ENCODE measurements around the gene FAM107B. TPM values are rescaled to one million over a fixed set of nuclear protein-coding genes. Genes with fewer than 3 reads are reported as not detected.
"Not testable (repeated sequence)": the region's sequence is repeated elsewhere in the genome, so short reads cannot be mapped to it uniquely, and the experiment has no call there.

The FAM107B gene
- total and polyA plus RNA-seq, 7 experiments from 2014 or later: 167 to 236 (median 211) TPM

- Histone ChIP-seq H3K4me3 (ENCODE audit: low read length) (no peak overlapping the region), H3K27me3 (ENCODE audit: control insufficient read depth in 2 of 2, insufficient read depth in 2 of 2, low read length in 2 of 2) (no peaks in the 10 kb centered on the region), H3K4me1 (ENCODE audit: control insufficient read depth in 2 of 2, insufficient read depth in 2 of 2, low read length in 2 of 2) (peaks cover 0 to 3% of the 10 kb centered on the region in 2 donors), H3K36me3 (ENCODE audit: control insufficient read depth in 2 of 3, insufficient read depth in 3 of 3, low read length in 3 of 3) (no peaks in the 10 kb centered on the region), H3K27ac (ENCODE audit: low read depth, low read length) (no peak overlapping the region), H3K9me3 (ENCODE audit: control insufficient read depth in 2 of 3, low read length in 3 of 3) (no peaks in the 10 kb centered on the region)
- no peak overlapping the region for H3K4me3 Mint-ChIP-seq
- peaks cover 5 to 14% (median 7%) of the 10 kb centered on the region in 7 donors for H3K4me1 Mint-ChIP-seq
- intact Hi-C loops (cut with micrococcal nuclease): no loop called here
- DNase-seq (no peak), ATAC-seq (no peak)
- H3K27me3 Mint-ChIP-seq: no peaks in the 10 kb centered on the region
- POLR2A ChIA-PET: no interaction called here
- peaks cover 0 to 9% (median 0%) of the 10 kb centered on the region in 11 donors for H3K9me3 Mint-ChIP-seq
- H3K27ac Mint-ChIP-seq: peak overlapping the region in 2 of 9 donors; percentile 51 to 56
- CTCF ChIA-PET: no interaction called here
- H3K36me3 Mint-ChIP-seq: peaks cover 0 to 13% (median 3%) of the 10 kb centered on the region in 5 donors
These were observed 57.1 kb downstream of the FAM107B start for GRCh38 chr10:14717552-14717951.

- no peaks in the 10 kb centered on the region for H3K36me3 ChIP-seq (ENCODE audit: control insufficient read depth in 2 of 3, insufficient read depth in 3 of 3, low read length in 3 of 3)
- peaks cover 0 to 8% (median 2%) of the 10 kb centered on the region in 7 donors for H3K4me1 Mint-ChIP-seq
- H3K27ac Mint-ChIP-seq: peak overlapping the region in 3 of 9 donors; percentile 23 to 65 (median 48)
- H3K4me1 ChIP-seq (ENCODE audit: control insufficient read depth in 2 of 2, insufficient read depth in 2 of 2, low read length in 2 of 2): no peaks in the 10 kb centered on the region
- CTCF ChIA-PET: no interaction called here
- intact Hi-C loops (cut with micrococcal nuclease): no loop called here
- no peak overlapping the region for H3K4me3 Mint-ChIP-seq
- POLR2A ChIA-PET: no interaction called here
- H3K27me3 Mint-ChIP-seq: no peaks in the 10 kb centered on the region
- H3K9me3 ChIP-seq (ENCODE audit: control insufficient read depth in 2 of 3, low read length in 3 of 3): no peaks in the 10 kb centered on the region
- DNase-seq: no peak
- peaks cover 0 to 9% (median 0%) of the 10 kb centered on the region in 11 donors for H3K9me3 Mint-ChIP-seq
- no peak overlapping the region for H3K27ac ChIP-seq (ENCODE audit: low read depth, low read length)
- peaks cover 0 to 5% (median 3%) of the 10 kb centered on the region in 5 donors for H3K36me3 Mint-ChIP-seq
- no peaks in the 10 kb centered on the region for H3K27me3 ChIP-seq (ENCODE audit: control insufficient read depth in 2 of 2, insufficient read depth in 2 of 2, low read length in 2 of 2)
- no peak overlapping the region for H3K4me3 ChIP-seq (ENCODE audit: low read length)
- no peak for ATAC-seq
These were observed 61.7 kb downstream of the FAM107B start for GRCh38 chr10:14712991-14713424.

GRCh38 chr10:14709344-14709743 is 65.4 kb downstream of the FAM107B start:
- H3K4me3 Mint-ChIP-seq; H3K4me3 ChIP-seq (ENCODE audit: low read length); H3K9me3 Mint-ChIP-seq; H3K27me3 ChIP-seq (ENCODE audit: control insufficient read depth in 2 of 2, insufficient read depth in 2 of 2, low read length in 2 of 2); intact Hi-C loops (cut with micrococcal nuclease); H3K27me3 Mint-ChIP-seq; H3K36me3 Mint-ChIP-seq; H3K4me1 Mint-ChIP-seq; POLR2A ChIA-PET; H3K4me1 ChIP-seq (ENCODE audit: control insufficient read depth in 2 of 2, insufficient read depth in 2 of 2, low read length in 2 of 2); ATAC-seq; DNase-seq; CTCF ChIA-PET; H3K27ac ChIP-seq (ENCODE audit: low read depth, low read length); H3K9me3 ChIP-seq (ENCODE audit: control insufficient read depth in 2 of 3, low read length in 3 of 3); H3K36me3 ChIP-seq (ENCODE audit: control insufficient read depth in 2 of 3, insufficient read depth in 3 of 3, low read length in 3 of 3): not testable (repeated sequence)
- peak overlapping the region in 1 of 9 donors; percentile 39 for H3K27ac Mint-ChIP-seq

- DNase-seq: no peak
- POLR2A ChIA-PET: no interaction called here
- no peaks in the 10 kb centered on the region for H3K36me3 ChIP-seq (ENCODE audit: control insufficient read depth in 2 of 3, insufficient read depth in 3 of 3, low read length in 3 of 3)
- H3K4me1 Mint-ChIP-seq: no peaks in the 10 kb centered on the region
- H3K27ac ChIP-seq (ENCODE audit: low read depth, low read length): no peak overlapping the region
- peaks cover 0 to 2% (median 0%) of the 10 kb centered on the region in 11 donors for H3K9me3 Mint-ChIP-seq
- H3K4me3 Mint-ChIP-seq: no peak overlapping the region
- H3K27me3 Mint-ChIP-seq: no peaks in the 10 kb centered on the region
- no peak overlapping the region for H3K27ac Mint-ChIP-seq
- no peaks in the 10 kb centered on the region for H3K27me3 ChIP-seq (ENCODE audit: control insufficient read depth in 2 of 2, insufficient read depth in 2 of 2, low read length in 2 of 2)
- no peaks in the 10 kb centered on the region for H3K4me1 ChIP-seq (ENCODE audit: control insufficient read depth in 2 of 2, insufficient read depth in 2 of 2, low read length in 2 of 2)
- CTCF ChIA-PET: no interaction called here
- H3K36me3 Mint-ChIP-seq: peaks cover 0 to 4% (median 0%) of the 10 kb centered on the region in 5 donors
- no peaks in the 10 kb centered on the region for H3K9me3 ChIP-seq (ENCODE audit: control insufficient read depth in 2 of 3, low read length in 3 of 3)
- no peak overlapping the region for H3K4me3 ChIP-seq (ENCODE audit: low read length)
- intact Hi-C loops (cut with micrococcal nuclease): no loop called here
- no peak for ATAC-seq
These were observed 67.2 kb downstream of the FAM107B start for GRCh38 chr10:14707481-14707880.

- H3K27me3 Mint-ChIP-seq: no peaks in the 10 kb centered on the region
- no peaks in the 10 kb centered on the region for H3K4me1 ChIP-seq (ENCODE audit: control insufficient read depth in 2 of 2, insufficient read depth in 2 of 2, low read length in 2 of 2)
- H3K27me3 ChIP-seq (ENCODE audit: control insufficient read depth in 2 of 2, insufficient read depth in 2 of 2, low read length in 2 of 2): no peaks in the 10 kb centered on the region
- H3K9me3 ChIP-seq (ENCODE audit: control insufficient read depth in 2 of 3, low read length in 3 of 3): no peaks in the 10 kb centered on the region
- intact Hi-C loops (cut with micrococcal nuclease): no loop called here
- H3K4me3 Mint-ChIP-seq: no peak overlapping the region
- peaks cover 0 to 2% (median 0%) of the 10 kb centered on the region in 11 donors for H3K9me3 Mint-ChIP-seq
- no peaks in the 10 kb centered on the region for H3K36me3 ChIP-seq (ENCODE audit: control insufficient read depth in 2 of 3, insufficient read depth in 3 of 3, low read length in 3 of 3)
- H3K27ac Mint-ChIP-seq: no peak overlapping the region
- ChIA-PET POLR2A (interaction anchor here (0.6 kb wide), 1 partner anchor 153 kb away, joined by 4 read pairs; no protein-coding TSS in a partner anchor), CTCF (interaction anchor here (0.6 kb wide), 1 partner anchor 17 kb away, joined by 3 read pairs; no protein-coding TSS in a partner anchor)
- no peak for DNase-seq
- H3K36me3 Mint-ChIP-seq: peaks cover 0 to 4% (median 0%) of the 10 kb centered on the region in 5 donors
- H3K27ac ChIP-seq (ENCODE audit: low read depth, low read length): no peak overlapping the region
- peak; percentile 45 for ATAC-seq
- H3K4me3 ChIP-seq (ENCODE audit: low read length): no peak overlapping the region
- H3K4me1 Mint-ChIP-seq: no peaks in the 10 kb centered on the region
These were observed 69.0 kb downstream of the FAM107B start for GRCh38 chr10:14705548-14706230.

GRCh38 chr10:14703631-14704001 is 71.1 kb downstream of the FAM107B start:
- Mint-ChIP-seq H3K27me3 (no peaks in the 10 kb centered on the region), H3K4me1 (peaks cover 0 to 3% (median 0%) of the 10 kb centered on the region in 7 donors), H3K4me3 (no peak overlapping the region), H3K36me3 (peaks cover 0 to 9% (median 0%) of the 10 kb centered on the region in 5 donors), H3K9me3 (peaks cover 0 to 7% (median 0%) of the 10 kb centered on the region in 11 donors), H3K27ac (no peak overlapping the region)
- no peaks in the 10 kb centered on the region for H3K36me3 ChIP-seq (ENCODE audit: control insufficient read depth in 2 of 3, insufficient read depth in 3 of 3, low read length in 3 of 3)
- ATAC-seq: no peak
- intact Hi-C loops (cut with micrococcal nuclease): no loop called here
- no peak overlapping the region for H3K27ac ChIP-seq (ENCODE audit: low read depth, low read length)
- no peak for DNase-seq
- no peaks in the 10 kb centered on the region for H3K9me3 ChIP-seq (ENCODE audit: control insufficient read depth in 2 of 3, low read length in 3 of 3)
- POLR2A ChIA-PET: no interaction called here
- H3K27me3 ChIP-seq (ENCODE audit: control insufficient read depth in 2 of 2, insufficient read depth in 2 of 2, low read length in 2 of 2): no peaks in the 10 kb centered on the region
- H3K4me3 ChIP-seq (ENCODE audit: low read length): no peak overlapping the region
- H3K4me1 ChIP-seq (ENCODE audit: control insufficient read depth in 2 of 2, insufficient read depth in 2 of 2, low read length in 2 of 2): no peaks in the 10 kb centered on the region
- CTCF ChIA-PET: no interaction called here

GRCh38 chr10:14701466-14701865 is 73.2 kb downstream of the FAM107B start:
- Mint-ChIP-seq H3K9me3 (peaks cover 0 to 7% (median 0%) of the 10 kb centered on the region in 11 donors), H3K36me3 (peaks cover 0 to 9% (median 0%) of the 10 kb centered on the region in 5 donors), H3K4me3 (no peak overlapping the region), H3K27ac (no peak overlapping the region), H3K4me1 (peaks cover 0 to 3% (median 0%) of the 10 kb centered on the region in 7 donors), H3K27me3 (no peaks in the 10 kb centered on the region)
- H3K9me3 ChIP-seq (ENCODE audit: control insufficient read depth in 2 of 3, low read length in 3 of 3): no peaks in the 10 kb centered on the region
- intact Hi-C loops (cut with micrococcal nuclease): no loop called here
- ATAC-seq (no peak), DNase-seq (no peak)
- H3K4me1 ChIP-seq (ENCODE audit: control insufficient read depth in 2 of 2, insufficient read depth in 2 of 2, low read length in 2 of 2): no peaks in the 10 kb centered on the region
- no peak overlapping the region for H3K27ac ChIP-seq (ENCODE audit: low read depth, low read length)
- no peak overlapping the region for H3K4me3 ChIP-seq (ENCODE audit: low read length)
- ChIA-PET POLR2A (no interaction called here), CTCF (interaction anchor here (1.2 kb wide), 1 partner anchor 9 kb away, joined by 3 read pairs; no protein-coding TSS in a partner anchor)
- H3K27me3 ChIP-seq (ENCODE audit: control insufficient read depth in 2 of 2, insufficient read depth in 2 of 2, low read length in 2 of 2): no peaks in the 10 kb centered on the region
- H3K36me3 ChIP-seq (ENCODE audit: control insufficient read depth in 2 of 3, insufficient read depth in 3 of 3, low read length in 3 of 3): no peaks in the 10 kb centered on the region
